Kidney epithelial cell (primary cell): ENCODE results near the gene KSR1. TPM values are rescaled to one million over a fixed set of nuclear protein-coding genes. Genes with fewer than 3 reads are reported as not detected.

Experiments
- DNase-seq: peaks from one replicate; pipeline ENCODE4 v3.0.0-alpha.2; 2010; ENCODE audit warnings: low read depth
- H3K27me3 ChIP-seq: 2 replicates; pipeline ENCODE4 v1.6.0; 2011; ENCODE audit warnings: low read length; ENCODE audit not compliant: control insufficient read depth, insufficient read depth
- H3K36me3 ChIP-seq: 2 replicates; pipeline ENCODE4 v1.5.1; 2011; ENCODE audit warnings: low read length; ENCODE audit not compliant: control insufficient read depth, insufficient read depth
- H3K4me3 ChIP-seq: 2 replicates; pipeline ENCODE4 v1.5.1; 2011; ENCODE audit warnings: low read depth, mild to moderate bottlenecking, control low read depth, low read length
- CTCF ChIP-seq: IDR thresholded peaks from 2 replicates; pipeline ENCODE4 v1.5.1; 2011; ENCODE audit warnings: mild to moderate bottlenecking, moderate library complexity, low read length, control low read depth, inconsistent platforms; ENCODE audit not compliant: insufficient read depth, poor library complexity, severe bottlenecking
- total RNA-seq: library from RNA; depleted of rRNA; stranded (reverse); fragments of >200 nt; gene quantifications from 2 replicates; pipeline ENCODE4 v1.2.3, GENCODE V29; 2015

The KSR1 gene
- total RNA-seq, 1 donor from 2014 or later: 11.2 TPM

GRCh38 chr17:27612160-27612770 lies 156.0 kb downstream of the KSR1 start:
- H3K36me3 ChIP-seq: peaks cover 1% of the 10 kb centered on the region
- TF ChIP-seq CTCF: no peak
- no peak overlapping the region for H3K4me3 ChIP-seq
- no peak for DNase-seq
- no peaks in the 10 kb centered on the region for H3K27me3 ChIP-seq

GRCh38 chr17:27613433-27613832 lies 157.2 kb downstream of the KSR1 start:
- TF ChIP-seq CTCF: no peak
- no peak for DNase-seq
- Histone ChIP-seq H3K27me3 (no peaks in the 10 kb centered on the region), H3K36me3 (peaks cover 3% of the 10 kb centered on the region), H3K4me3 (no peak overlapping the region)

GRCh38 chr17:27615121-27615520 lies 158.9 kb downstream of the KSR1 start:
- Histone ChIP-seq H3K36me3 (peaks cover 2% of the 10 kb centered on the region), H3K4me3 (no peak overlapping the region), H3K27me3 (no peaks in the 10 kb centered on the region)
- no peak for TF ChIP-seq CTCF
- no peak for DNase-seq

- TF ChIP-seq CTCF: no peak
- H3K36me3 ChIP-seq: peaks cover 2% of the 10 kb centered on the region
- no peak overlapping the region for H3K4me3 ChIP-seq
- DNase-seq: no peak
- no peaks in the 10 kb centered on the region for H3K27me3 ChIP-seq
Measured at GRCh38 chr17:27616414-27616813, 160.2 kb downstream of the KSR1 start.

- Histone ChIP-seq H3K36me3 (peaks cover 3% of the 10 kb centered on the region), H3K4me3 (no peak overlapping the region), H3K27me3 (no peaks in the 10 kb centered on the region)
- DNase-seq: no peak
- TF ChIP-seq CTCF: no peak
Measured at GRCh38 chr17:27618417-27618816, 162.2 kb downstream of the KSR1 start.

GRCh38 chr17:27620721-27621120 lies 164.5 kb downstream of the KSR1 start:
- Histone ChIP-seq H3K4me3 (no peak overlapping the region), H3K27me3 (no peaks in the 10 kb centered on the region), H3K36me3 (peaks cover 3% of the 10 kb centered on the region)
- no peak for TF ChIP-seq CTCF
- DNase-seq: no peak
